KMS-11 (cell line): ENCODE results near the gene TMEM38A.
"Not testable (repeated sequence)": the region's sequence is repeated elsewhere in the genome, so short reads cannot be mapped to it uniquely, and the experiment has no call there.

Experiments used
- H2AFZ ChIP-seq: fragments of 200-600 bp; sonication (generic); 2 replicates; pipeline ENCODE4 v1.6.1; 2016; ENCODE audit warnings: antibody characterized with exemption, mixed run types, low read depth
- H3K27ac ChIP-seq: fragments of 200-600 bp; sonication (generic); 2 replicates; pipeline ENCODE4 v1.6.1; 2016; ENCODE audit warnings: mild to moderate bottlenecking, mixed run types
- H3K27me3 ChIP-seq: fragments of 200-600 bp; sonication (generic); 2 replicates; pipeline ENCODE4 v1.6.1; 2017; ENCODE audit warnings: mild to moderate bottlenecking, low read depth, mixed run types, moderate library complexity; ENCODE audit not compliant: insufficient read depth
- H3K36me3 ChIP-seq: fragments of 200-600 bp; sonication (generic); 2 replicates; pipeline ENCODE4 v1.6.1; 2017; ENCODE audit warnings: mild to moderate bottlenecking, mixed run types; ENCODE audit not compliant: insufficient read depth
- H3K4me1 ChIP-seq: fragments of 200-600 bp; sonication (generic); 2 replicates; pipeline ENCODE4 v1.6.1; 2016; ENCODE audit warnings: mild to moderate bottlenecking, low read depth, mixed run types; ENCODE audit not compliant: poor library complexity, severe bottlenecking
- H3K4me2 ChIP-seq: fragments of 200-600 bp; sonication (generic); 2 replicates; pipeline ENCODE4 v1.7.0; 2016; ENCODE audit warnings: mild to moderate bottlenecking, mixed run types
- H3K4me3 ChIP-seq: fragments of 200-600 bp; sonication (generic); IDR thresholded peaks from 2 replicates; pipeline ENCODE4 v1.6.1; 2017; ENCODE audit warnings: low read depth, low read length, mixed read lengths; ENCODE audit not compliant: insufficient read depth
- H3K79me2 ChIP-seq: fragments of 200-600 bp; sonication (generic); 2 replicates; pipeline ENCODE4 v1.6.1; 2016; ENCODE audit warnings: low read depth, mixed run types; ENCODE audit not compliant: insufficient read depth
- H3K9ac ChIP-seq: fragments of 200-600 bp; sonication (generic); 2 replicates; pipeline ENCODE4 v1.6.1; 2016; ENCODE audit warnings: mild to moderate bottlenecking, mixed run types
- H4K20me1 ChIP-seq: fragments of 200-600 bp; sonication (generic); 2 replicates; pipeline ENCODE4 v1.6.1; 2016; ENCODE audit warnings: mild to moderate bottlenecking, mixed run types; ENCODE audit not compliant: insufficient read depth
- CTCF ChIP-seq: fragments of 200-600 bp; sonication (generic); conservative IDR thresholded peaks from 2 replicates; pipeline ENCODE4 v1.6.1; 2017; ENCODE audit warnings: low read depth, mild to moderate bottlenecking, antibody characterized with exemption, low read length, moderate library complexity, mixed read lengths

Gene TMEM38A

GRCh38 chr19:16688084-16688483 is 27.1 kb downstream of the TMEM38A start:
- Histone ChIP-seq H3K9ac (no peak overlapping the region), H2AFZ (no peak overlapping the region), H3K4me2 (no peak overlapping the region)

GRCh38 chr19:16698914-16699313 is 38.0 kb downstream of the TMEM38A start:
- no peak for TF ChIP-seq CTCF
- Histone ChIP-seq H3K79me2 (no peaks in the 10 kb centered on the region), H3K4me2 (no peak overlapping the region), H3K27me3 (no peaks in the 10 kb centered on the region), H3K4me1 (no peaks in the 10 kb centered on the region), H4K20me1 (no peaks in the 10 kb centered on the region), H3K4me3 (no peak overlapping the region), H2AFZ (no peak overlapping the region), H3K36me3 (no peaks in the 10 kb centered on the region), H3K27ac (no peak overlapping the region), H3K9ac (no peak overlapping the region)

More at GRCh38 chr19:16688084-16688483, 27.1 kb downstream of the TMEM38A start:
- H4K20me1 ChIP-seq, result no peaks in the 10 kb centered on the region
- H3K4me3 ChIP-seq, result no peak overlapping the region
- H3K36me3 ChIP-seq, result no peaks in the 10 kb centered on the region
- H3K79me2 ChIP-seq, result no peaks in the 10 kb centered on the region
- no peaks in the 10 kb centered on the region for H3K4me1 ChIP-seq
- no peak for TF ChIP-seq CTCF
- H3K27ac ChIP-seq, result no peak overlapping the region
- H3K27me3 ChIP-seq, result no peaks in the 10 kb centered on the region

GRCh38 chr19:16702123-16702522 is 41.2 kb downstream of the TMEM38A start:
- no peak overlapping the region for H3K4me2 ChIP-seq
- no peak overlapping the region for H3K9ac ChIP-seq
- H4K20me1 ChIP-seq, result no peaks in the 10 kb centered on the region
- H3K79me2 ChIP-seq, result no peaks in the 10 kb centered on the region
- no peaks in the 10 kb centered on the region for H3K36me3 ChIP-seq
- no peak for TF ChIP-seq CTCF
- no peaks in the 10 kb centered on the region for H3K27me3 ChIP-seq
- no peak overlapping the region for H3K27ac ChIP-seq
- H2AFZ ChIP-seq, result no peak overlapping the region
- no peak overlapping the region for H3K4me3 ChIP-seq
- H3K4me1 ChIP-seq, result no peaks in the 10 kb centered on the region

DNA sequence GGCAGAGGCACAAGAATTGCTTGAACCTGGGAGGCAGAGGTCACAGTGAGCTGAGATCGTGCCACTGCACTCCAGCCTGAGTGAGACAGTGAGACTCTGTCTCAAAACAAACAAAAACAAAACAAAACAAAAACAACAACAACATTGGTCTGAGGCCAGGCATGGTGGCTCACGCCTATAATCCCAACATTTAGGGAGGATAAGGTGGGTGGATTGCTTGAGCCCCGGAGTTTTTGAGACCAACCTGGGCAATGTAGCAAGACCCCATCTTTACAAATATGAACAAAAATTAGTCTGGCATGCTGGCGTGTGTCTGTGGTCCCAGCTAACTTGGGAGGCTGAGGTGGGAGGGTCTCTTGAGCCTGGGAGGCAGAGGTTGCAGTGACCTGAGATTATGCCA is 42.7 kb downstream of the TMEM38A start:
- H4K20me1 ChIP-seq, result no peaks in the 10 kb centered on the region
- H3K4me3 ChIP-seq, result no peak overlapping the region
- no peaks in the 10 kb centered on the region for H3K27me3 ChIP-seq
- H2AFZ ChIP-seq, result no peak overlapping the region
- H3K27ac ChIP-seq, result no peak overlapping the region
- no peaks in the 10 kb centered on the region for H3K4me1 ChIP-seq
- no peak overlapping the region for H3K9ac ChIP-seq
- no peaks in the 10 kb centered on the region for H3K79me2 ChIP-seq
- no peaks in the 10 kb centered on the region for H3K36me3 ChIP-seq
- H3K4me2 ChIP-seq, result no peak overlapping the region
- no peak for TF ChIP-seq CTCF

- not testable (repeated sequence) for H4K20me1 ChIP-seq, H3K4me3 ChIP-seq, H3K79me2 ChIP-seq, H3K36me3 ChIP-seq, H2AFZ ChIP-seq, H3K27me3 ChIP-seq, H3K4me2 ChIP-seq, H3K9ac ChIP-seq, H3K27ac ChIP-seq, H3K4me1 ChIP-seq
Observed at GRCh38 chr19:16710870-16711269, 49.9 kb downstream of the TMEM38A start.

- H3K4me2 ChIP-seq, result not testable (repeated sequence)
Observed at GRCh38 chr19:16712295-16712694, 51.4 kb downstream of the TMEM38A start.

More at GRCh38 chr19:16712295-16712694, 51.4 kb downstream of the TMEM38A start:
- H3K36me3 ChIP-seq, H3K27ac ChIP-seq, H4K20me1 ChIP-seq, H3K27me3 ChIP-seq, H3K4me3 ChIP-seq, H3K79me2 ChIP-seq, H3K9ac ChIP-seq, H3K4me1 ChIP-seq, H2AFZ ChIP-seq: not testable (repeated sequence)
